Activated CD4-positive, alpha-beta T cell treated with anti-CD3 and anti-CD28 coated beads, Interleukin-2, amount 50 U/mL, for 16 hours (primary cell): ENCODE measurements around the gene TRABD2A.
A peak's percentile ranks its signal among the peaks of the same experiment; 100 is the strongest.

Experiments
- DNase-seq: peaks from one replicate; pipeline ENCODE4 v3.0.0-alpha.2; 2020

Gene TRABD2A

DNA sequence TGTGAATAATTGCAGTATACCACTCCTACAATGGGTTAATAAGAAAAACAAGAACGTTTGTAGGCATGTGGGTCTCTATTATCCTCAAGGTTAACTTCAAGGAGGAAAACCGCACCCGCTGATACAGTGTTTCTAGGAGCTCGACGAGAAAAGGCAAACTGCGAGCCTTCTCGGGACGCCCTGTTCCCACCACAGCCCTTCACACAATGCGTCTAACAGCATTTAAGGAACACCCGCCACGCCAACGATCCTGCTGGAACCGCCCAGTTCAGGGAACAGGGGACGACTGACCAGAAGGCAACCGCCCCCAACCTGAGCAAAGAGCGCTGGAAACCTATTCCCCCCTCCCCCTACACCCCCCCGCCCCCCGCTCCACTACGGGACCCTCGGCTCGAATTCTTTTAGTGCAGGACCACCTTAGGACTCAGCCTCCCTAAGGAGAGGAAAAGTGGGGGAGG lies 23.9 kb upstream of the TRABD2A start:
- DNase-seq: peak; percentile 47

DNA sequence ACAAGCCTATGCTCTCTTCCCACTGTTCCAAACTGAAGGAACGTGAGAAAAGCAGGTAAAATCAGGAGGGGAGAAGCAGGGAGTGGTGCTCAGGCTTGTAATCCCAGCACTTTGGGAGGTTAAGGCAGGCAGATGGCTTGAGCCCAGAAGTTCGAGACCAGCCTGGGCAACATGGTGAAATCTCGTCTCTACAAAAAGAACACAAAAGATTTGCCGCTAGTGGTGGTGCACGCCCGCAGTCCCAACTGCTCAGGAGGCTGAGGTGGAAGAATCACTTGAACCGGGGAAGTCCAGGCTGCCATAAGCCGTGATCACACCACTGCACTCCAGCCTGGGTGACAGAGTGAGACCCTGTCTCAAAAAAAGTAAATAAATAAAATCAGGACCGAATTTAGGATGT lies 23.3 kb upstream of the TRABD2A start:
- DNase-seq: no peak

DNA sequence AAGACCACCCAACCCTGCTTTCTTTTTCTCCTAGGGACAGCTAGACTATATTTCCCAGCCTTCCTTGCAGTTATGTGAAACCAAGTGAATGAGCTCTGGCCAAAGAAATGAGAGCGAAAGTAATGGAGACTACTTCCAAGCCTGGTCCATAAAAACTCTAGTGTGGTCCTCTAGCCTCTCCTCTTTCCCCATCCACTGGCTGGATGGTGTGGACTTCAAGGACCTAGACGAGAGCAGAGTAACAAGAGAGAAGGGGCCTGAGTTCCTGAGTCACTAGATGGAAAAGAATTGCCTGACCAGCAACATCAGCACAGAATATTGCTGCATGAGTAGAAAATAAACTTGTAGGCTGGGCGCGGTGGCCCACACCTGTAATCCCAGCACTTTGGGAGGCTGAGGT lies 21.6 kb upstream of the TRABD2A start:
- no peak for DNase-seq

DNA sequence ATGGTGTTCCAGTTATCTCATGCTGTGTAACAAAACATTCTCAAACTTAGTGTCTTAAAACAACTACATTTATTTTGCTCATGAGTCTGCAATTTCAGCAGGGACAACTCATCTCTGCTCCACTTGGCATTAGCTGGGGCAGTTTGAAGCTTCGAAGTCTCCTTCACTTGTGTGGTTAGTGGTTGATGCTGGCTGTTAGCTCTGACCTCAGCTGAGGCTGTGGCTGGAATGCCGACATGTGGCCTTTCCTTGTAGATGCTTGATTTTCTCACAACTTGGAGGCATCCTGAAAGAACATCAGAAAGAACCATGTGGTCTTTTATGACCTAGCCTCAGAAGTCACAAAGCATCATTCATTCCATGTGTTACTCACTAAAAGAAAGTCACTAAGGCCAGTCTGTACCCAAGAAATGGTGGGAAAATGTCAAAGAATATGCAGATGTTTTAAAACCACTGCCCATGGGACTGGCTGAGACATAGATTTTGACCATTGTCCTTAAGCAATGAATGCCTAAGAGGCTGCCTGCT lies 20.8 kb upstream of the TRABD2A start:
- DNase-seq: no peak

DNA sequence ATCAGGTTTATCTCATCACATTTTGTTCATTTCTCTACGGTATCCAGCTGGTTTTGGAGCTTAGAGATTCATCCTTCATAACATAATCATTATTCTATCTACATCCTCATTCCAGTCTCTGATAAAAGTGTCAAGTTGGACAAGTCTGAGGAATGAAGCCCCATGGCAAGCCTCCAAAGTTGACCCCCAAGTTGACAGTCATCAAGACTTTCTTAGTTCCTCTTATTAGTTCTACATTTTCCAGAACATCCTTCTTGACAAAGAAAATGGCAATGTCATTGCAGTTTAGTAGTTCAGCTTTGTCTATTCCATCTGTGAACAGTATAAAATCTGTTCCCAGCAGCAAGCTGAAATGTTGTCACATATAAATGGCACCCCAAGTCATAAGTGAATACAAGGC lies 20.1 kb upstream of the TRABD2A start:
- no peak for DNase-seq

DNA sequence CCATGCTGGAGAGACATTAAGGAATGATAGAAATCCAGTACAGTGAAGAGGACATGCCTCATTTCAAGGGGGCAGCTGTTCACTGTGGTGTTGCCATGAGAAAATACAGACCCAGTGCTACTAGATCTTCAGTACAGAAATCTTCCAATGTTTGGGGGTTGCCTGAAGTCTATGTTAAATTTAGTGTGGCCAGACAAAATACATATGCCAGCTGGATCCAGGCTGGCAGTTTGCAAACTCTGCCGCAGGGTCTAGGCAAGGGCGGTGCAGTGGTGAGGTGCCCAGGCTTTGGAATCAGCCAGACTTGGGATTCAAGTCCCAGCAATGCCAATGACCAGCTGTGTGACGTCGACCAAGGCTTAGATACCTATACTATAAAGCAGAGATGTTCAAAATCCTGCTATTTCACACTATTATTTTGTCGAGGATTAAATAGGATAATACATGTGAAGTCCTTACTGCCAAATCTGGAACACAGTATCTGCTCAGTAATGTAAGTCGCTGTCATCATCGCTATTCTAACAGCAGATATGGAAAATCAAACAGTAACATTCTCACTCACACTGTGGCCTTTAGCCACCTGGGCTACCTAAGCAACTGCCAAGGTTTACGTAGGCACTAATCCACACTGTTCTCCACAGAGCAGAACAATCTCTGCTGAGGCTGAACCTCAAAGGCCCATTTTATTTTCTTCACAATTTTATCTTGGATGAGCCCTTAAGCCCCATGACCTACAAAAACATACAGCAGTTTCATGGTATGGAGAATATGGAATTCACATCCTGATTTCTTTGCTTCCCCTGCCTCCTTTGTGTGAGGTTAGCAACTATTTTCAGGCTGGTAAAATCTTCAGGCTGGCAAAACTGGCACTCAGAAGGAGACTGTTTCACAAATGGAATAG lies 18.7 kb upstream of the TRABD2A start:
- no peak for DNase-seq

GRCh38 chr2:84897773-84898172 lies 16.9 kb upstream of the TRABD2A start:
- DNase-seq: peak; percentile 63

GRCh38 chr2:84896567-84896966 lies 15.7 kb upstream of the TRABD2A start:
- no peak for DNase-seq

- no peak for DNase-seq
Observed at GRCh38 chr2:84894758-84895520, 14.1 kb upstream of the TRABD2A start.

DNA sequence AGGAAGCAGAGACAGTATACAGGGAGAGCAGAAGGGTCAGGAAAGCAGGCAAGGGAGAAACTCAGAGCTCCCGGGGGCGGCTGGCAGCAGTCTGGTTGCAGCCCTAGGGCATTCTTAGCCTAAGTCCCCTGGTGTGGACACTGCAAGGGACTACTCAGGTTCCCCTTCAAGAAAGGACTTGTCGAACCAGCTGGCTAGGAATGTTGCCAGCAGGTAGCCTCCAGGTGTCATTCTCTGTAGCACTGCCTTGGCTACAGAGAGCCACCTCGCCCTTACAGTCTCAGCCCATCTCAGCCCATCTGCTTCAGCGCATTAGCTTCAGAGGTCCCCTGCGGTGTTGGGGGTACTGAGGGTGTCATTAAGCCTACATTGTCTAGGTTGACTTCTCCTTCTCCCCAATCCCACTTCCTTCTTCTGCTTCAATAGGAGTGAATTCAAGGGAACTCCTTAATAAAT lies 13.3 kb upstream of the TRABD2A start:
- DNase-seq: no peak

DNA sequence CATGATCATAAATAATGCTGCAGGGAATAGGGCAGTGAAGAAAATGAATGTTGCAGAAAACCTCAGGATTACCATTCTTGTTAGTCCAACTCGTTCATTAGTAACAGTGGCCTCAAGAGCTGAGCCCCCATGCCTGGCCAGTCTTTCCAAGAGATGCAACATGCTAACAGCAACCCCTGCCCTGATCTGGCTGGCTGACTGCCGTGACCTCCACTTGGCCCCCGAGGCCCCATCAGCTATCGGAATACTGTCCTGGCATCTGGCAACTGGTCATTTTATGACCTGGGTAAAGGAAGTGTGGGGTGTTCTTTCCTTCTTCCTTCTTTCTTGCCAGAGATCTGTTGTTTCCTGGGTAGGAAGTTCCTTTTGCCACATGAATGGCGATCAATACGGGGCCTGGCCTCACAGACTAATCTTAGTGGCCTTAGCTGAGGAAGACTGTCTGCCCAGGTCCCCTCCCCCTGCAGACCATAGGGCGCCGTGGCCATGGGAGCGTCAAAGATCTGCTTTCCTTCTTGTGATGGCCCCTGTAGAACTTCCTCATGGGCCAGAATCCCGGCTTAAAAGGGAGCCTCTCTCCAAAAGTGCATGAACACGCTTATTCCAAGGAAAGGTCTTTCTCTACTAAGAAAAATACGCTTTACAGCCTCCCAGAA lies 10.6 kb upstream of the TRABD2A start:
- DNase-seq: no peak

- DNase-seq: no peak
Observed at GRCh38 chr2:84889332-84889731, 8.4 kb upstream of the TRABD2A start.

DNA sequence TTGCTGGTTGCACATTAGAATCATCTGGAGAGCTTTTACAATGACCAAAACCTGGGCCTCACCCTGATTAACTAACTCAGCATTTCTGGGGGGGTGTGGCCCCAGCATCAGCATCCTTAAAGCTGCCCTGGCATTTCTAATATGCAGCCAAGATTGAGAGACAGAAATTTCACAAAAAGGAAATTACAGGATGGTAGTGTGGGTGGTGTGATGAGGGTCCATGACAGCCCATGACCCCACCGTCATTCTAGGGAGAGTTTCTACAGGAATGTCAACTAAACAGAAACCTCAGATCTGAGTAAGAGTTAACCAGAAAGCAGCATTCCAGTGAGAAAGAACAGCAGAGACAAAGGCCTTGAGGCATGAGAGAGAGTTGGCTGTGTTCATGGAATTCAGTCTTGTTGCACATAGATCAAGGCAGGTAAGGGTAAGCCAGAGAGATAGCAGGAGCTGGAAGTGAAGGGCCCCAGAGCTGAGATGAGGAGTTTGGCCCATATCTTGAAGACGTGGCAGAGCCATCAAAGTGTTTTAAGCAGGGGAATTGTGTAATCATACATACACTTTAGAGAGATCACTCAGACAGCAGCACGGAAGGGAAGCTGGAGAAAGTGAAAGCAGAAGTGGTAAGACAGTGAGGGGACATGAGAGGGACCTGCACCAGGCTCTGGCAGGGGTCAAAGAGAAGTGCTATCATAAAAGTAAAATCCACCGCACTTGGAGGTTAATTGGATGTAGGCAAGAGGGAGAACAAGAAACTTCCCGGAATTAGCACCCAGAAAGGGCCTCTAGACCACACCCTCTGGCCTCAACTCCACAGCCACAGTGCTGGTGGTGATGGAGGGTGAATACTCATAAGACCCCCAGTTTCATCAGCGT lies 7.8 kb upstream of the TRABD2A start:
- DNase-seq: peak; percentile 76

DNA sequence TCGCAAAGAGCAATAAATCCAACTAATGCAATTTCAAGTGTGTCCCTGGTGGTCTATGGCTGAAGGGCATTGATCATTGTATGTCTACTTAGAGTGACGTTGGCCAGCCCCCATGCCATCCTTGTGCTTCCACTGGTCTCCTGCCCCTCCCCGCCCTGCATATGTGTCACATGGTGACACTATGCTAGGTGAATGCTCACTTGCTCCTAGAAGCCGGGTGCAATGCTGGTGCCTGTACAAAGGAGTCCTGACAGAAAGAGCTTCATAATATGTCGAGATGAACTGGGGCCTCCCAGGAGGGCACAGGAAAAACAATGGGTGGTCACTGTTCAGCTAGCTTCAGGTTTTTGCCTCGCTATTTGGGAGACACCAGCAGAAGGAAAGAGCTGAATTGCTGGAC lies 5.9 kb upstream of the TRABD2A start:
- no peak for DNase-seq

GRCh38 chr2:84885111-84885510 lies 4.2 kb upstream of the TRABD2A start:
- DNase-seq: no peak

- no peak for DNase-seq
Observed at GRCh38 chr2:84884449-84884848, 3.6 kb upstream of the TRABD2A start.

DNA sequence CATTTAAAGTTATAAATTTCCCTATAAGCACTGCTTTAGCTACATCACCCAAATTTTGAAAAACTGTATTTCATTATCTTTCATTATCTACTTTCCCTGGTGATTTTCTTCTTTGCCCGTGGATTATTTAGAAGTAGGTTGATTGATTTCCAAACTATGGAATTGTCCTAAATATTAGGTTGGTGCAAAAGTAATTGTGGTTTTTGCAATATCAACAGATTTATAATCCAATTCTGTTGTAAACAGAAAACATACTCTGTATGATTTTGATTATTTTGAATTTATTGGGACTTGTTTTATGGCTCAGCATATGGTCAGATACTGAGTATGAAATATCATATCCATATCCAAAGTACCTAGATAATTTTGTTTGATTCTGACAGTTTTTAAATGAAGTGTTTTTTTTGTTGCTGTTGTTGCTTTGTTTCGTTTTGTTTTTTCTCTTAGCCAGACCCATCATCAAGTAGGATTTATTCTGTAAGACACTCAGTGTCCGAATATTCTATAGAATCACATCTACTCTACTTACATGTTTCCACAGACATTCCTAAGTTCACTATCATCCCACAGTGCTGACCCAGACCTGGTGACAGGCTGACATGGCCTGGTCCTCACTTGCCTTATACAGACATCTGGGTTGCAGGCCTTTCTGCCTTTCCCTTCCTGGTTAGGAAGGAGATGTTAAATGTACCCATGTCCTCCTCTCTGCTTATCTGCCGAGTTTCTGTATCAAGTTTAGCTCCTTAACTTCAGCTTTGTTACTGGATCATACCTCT lies 2.1 kb upstream of the TRABD2A start:
- no peak for DNase-seq

GRCh38 chr2:84882414-84882738 lies 1.5 kb upstream of the TRABD2A start:
- no peak for DNase-seq

DNA sequence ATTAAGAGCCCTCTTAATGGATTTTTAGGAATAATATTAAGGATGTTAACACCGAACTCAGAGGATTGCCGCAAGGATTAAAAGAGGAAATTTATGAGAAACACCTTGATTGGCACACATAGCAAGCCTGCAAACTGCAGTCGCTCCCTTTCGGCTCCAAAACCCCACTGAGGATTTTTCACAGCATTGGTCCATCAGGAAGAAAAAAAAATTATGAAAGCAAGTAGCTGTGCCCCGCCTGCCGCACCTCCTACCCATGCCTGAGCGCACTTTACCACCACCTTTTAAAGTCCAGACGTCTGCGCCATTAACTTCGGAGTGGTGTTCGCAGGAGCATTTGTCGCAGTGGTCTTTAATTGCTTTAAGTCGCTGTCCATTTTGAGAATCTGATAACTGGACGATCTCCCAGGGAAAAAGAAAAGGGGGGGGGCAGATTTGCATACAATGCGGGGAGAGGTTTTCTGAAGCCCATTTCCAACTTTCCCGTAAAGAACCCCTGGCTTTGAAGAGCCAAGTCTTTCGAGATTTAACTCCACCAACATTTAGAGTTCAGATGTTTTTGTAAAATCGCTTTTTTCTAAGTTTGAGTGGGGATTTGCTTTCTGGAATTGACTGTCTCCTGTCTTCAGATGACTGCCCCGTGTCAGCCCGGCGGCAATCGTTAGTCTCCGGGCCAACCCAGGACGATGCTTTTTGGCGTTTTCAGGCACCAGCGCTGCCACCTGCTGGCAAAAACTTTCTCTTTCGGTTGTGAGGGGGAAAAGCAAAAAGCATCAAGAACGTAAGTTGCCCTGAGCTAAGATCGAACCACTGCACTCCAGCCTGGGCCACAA lies 913 bp upstream of the TRABD2A start:
- peak; percentile 94 for DNase-seq

DNA sequence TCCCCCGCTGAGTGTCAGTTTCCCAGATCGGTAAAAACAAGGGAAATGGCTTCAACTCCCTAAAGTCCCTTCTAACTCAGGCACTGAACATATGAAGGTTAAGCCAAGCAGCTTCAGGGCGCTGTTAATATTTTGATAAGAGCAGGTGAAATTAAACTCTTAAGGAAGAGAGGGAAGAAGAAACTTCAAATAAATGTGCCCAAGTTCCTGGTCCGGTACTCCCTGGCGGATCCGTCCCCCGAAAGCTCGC lies 564 bp downstream of the TRABD2A start:
- no peak for DNase-seq
